ENCODE results near the gene ACACA.

GRCh38 chr17:37292429-37293139, 114.1 kb downstream of the ACACA start:
- TF ChIP-seq GATA3 (IDR thresholded peaks at IDR 0.05; ENCODE audit: low read depth, low read length), result no peak
- TF ChIP-seq GATA2 (IDR thresholded peaks at IDR 0.05; ENCODE audit: low read depth, low read length), result no peak

All from SH-SY5Y (cell line).